Spinal cord (tissue), 10 donors: ENCODE results near the gene ATOH8. TPM values are rescaled to one million over a fixed set of nuclear protein-coding genes. Genes with fewer than 3 reads are reported as not detected.

Experiments used
- DNase-seq, 6 donors: peaks; one replicate each; pipeline versions ENCODE4 v3.0.0 to v3.0.0-alpha.2; 2013 to 2015; ENCODE audit warnings: low spot score in 6 of 6, low read depth in 4 of 6
- H3K27ac ChIP-seq: one replicate; pipeline ENCODE4 v1.5.1; 2013; ENCODE audit warnings: low read depth, low read length, control low read depth
- H3K27me3 ChIP-seq: one replicate; pipeline ENCODE4 v1.6.1; 2013; ENCODE audit warnings: low read length; ENCODE audit not compliant: control insufficient read depth, insufficient read depth
- H3K36me3 ChIP-seq: one replicate; pipeline ENCODE4 v1.6.1; 2013; ENCODE audit warnings: low read length; ENCODE audit not compliant: control insufficient read depth, insufficient read depth
- H3K4me1 ChIP-seq: one replicate; pipeline ENCODE4 v1.6.1; 2013; ENCODE audit warnings: low read length; ENCODE audit not compliant: control insufficient read depth, insufficient read depth
- H3K4me3 ChIP-seq: one replicate; pipeline ENCODE4 v1.5.1; 2013; ENCODE audit warnings: low read depth, low read length, control low read depth
- H3K9me3 ChIP-seq: one replicate; pipeline ENCODE4 v1.6.1; 2013; ENCODE audit warnings: low read length; ENCODE audit not compliant: control insufficient read depth, insufficient read depth
- WGBS: methylation state at CpG from one replicate; pipeline ENCODE4 v1.1.5; 2013; ENCODE audit warnings: missing lambda C conversion rate; ENCODE audit not compliant: insufficient coverage; 5-methylcytosine and 5-hydroxymethylcytosine counted together
- polyA plus RNA-seq, 2 donors: library from polyadenylated mRNA; unstranded; fragments of 120-200 nt; gene quantifications; one replicate each; pipeline ENCODE4 v1.2.1, GENCODE V29; 2013; ENCODE audit not compliant: insufficient read length in 2 of 2
- total RNA-seq, 2 donors: library from RNA; depleted of rRNA in 1 of 2; stranded (reverse); fragments of 120-200 nt in 1 of 2; fragments of >200 nt in 1 of 2; gene quantifications; one replicate each; pipeline versions ENCODE4 v1.2.3 to v1.2.4, GENCODE V29; 2013 to 2014
- donor health status: healthy.

ATOH8 gene
- total and polyA plus RNA-seq, 4 donors: 5.8 to 25.8 (median 15.2) TPM

GRCh38 chr2:85780316-85781012, 26.7 kb downstream of the ATOH8 start:
- Histone ChIP-seq H3K4me1 (peaks cover 74% of the 10 kb centered on the region), H3K9me3 (no peaks in the 10 kb centered on the region), H3K27me3 (no peaks in the 10 kb centered on the region), H3K27ac (no peak overlapping the region), H3K4me3 (no peak overlapping the region), H3K36me3 (peaks cover 25% of the 10 kb centered on the region)
- peak in 1 of 6 donors; percentile 78 for DNase-seq
- 59% methylated on average over 13 of the region's 14 CpGs for WGBS

GRCh38 chr2:85781013-85781332, 27.2 kb downstream of the ATOH8 start:
- 78% methylated on average over 4 of the region's 5 CpGs for WGBS
- H3K27ac ChIP-seq: no peak overlapping the region
- peaks cover 77% of the 10 kb centered on the region for H3K4me1 ChIP-seq
- H3K4me3 ChIP-seq: no peak overlapping the region
- H3K27me3 ChIP-seq: no peaks in the 10 kb centered on the region
- no peaks in the 10 kb centered on the region for H3K9me3 ChIP-seq
- H3K36me3 ChIP-seq: peaks cover 24% of the 10 kb centered on the region
- DNase-seq: no peak

GRCh38 chr2:85783796-85784195, 30.0 kb downstream of the ATOH8 start:
- no peaks in the 10 kb centered on the region for H3K27me3 ChIP-seq
- peaks cover 28% of the 10 kb centered on the region for H3K36me3 ChIP-seq
- peaks cover 66% of the 10 kb centered on the region for H3K4me1 ChIP-seq
- WGBS: 85% methylated on average over 4 of the region's 7 CpGs
- H3K27ac ChIP-seq: no peak overlapping the region
- no peaks in the 10 kb centered on the region for H3K9me3 ChIP-seq
- no peak for DNase-seq
- H3K4me3 ChIP-seq: no peak overlapping the region

GRCh38 chr2:85784474-85784986, 30.7 kb downstream of the ATOH8 start:
- peaks cover 22% of the 10 kb centered on the region for H3K36me3 ChIP-seq
- peaks cover 60% of the 10 kb centered on the region for H3K4me1 ChIP-seq
- peak overlapping the region; percentile 8 for H3K27ac ChIP-seq
- H3K9me3 ChIP-seq: no peaks in the 10 kb centered on the region
- DNase-seq: no peak
- no peak overlapping the region for H3K4me3 ChIP-seq
- 84% methylated on average over 5 of the region's 6 CpGs for WGBS
- no peaks in the 10 kb centered on the region for H3K27me3 ChIP-seq

GRCh38 chr2:85785027-85785822, 31.4 kb downstream of the ATOH8 start:
- WGBS: 28% methylated on average over 15 of the region's 25 CpGs
- Histone ChIP-seq H3K4me3 (no peak overlapping the region), H3K36me3 (peaks cover 22% of the 10 kb centered on the region), H3K27me3 (no peaks in the 10 kb centered on the region), H3K4me1 (peaks cover 57% of the 10 kb centered on the region), H3K9me3 (no peaks in the 10 kb centered on the region), H3K27ac (peak overlapping the region; percentile 27)
- peak in 4 of 6 donors; percentile 70 to 92 (median 78) for DNase-seq

GRCh38 chr2:85785871-85786270, 32.1 kb downstream of the ATOH8 start:
- no peak for DNase-seq
- H3K36me3 ChIP-seq: peaks cover 22% of the 10 kb centered on the region
- H3K4me3 ChIP-seq: no peak overlapping the region
- WGBS: 77% methylated on average over 4 of the region's 4 CpGs
- H3K9me3 ChIP-seq: no peaks in the 10 kb centered on the region
- no peak overlapping the region for H3K27ac ChIP-seq
- H3K27me3 ChIP-seq: peaks cover 2% of the 10 kb centered on the region
- peaks cover 57% of the 10 kb centered on the region for H3K4me1 ChIP-seq

GRCh38 chr2:85786444-85786843, 32.7 kb downstream of the ATOH8 start:
- no peaks in the 10 kb centered on the region for H3K9me3 ChIP-seq
- H3K4me3 ChIP-seq: no peak overlapping the region
- H3K4me1 ChIP-seq: peaks cover 61% of the 10 kb centered on the region
- DNase-seq: no peak
- H3K27ac ChIP-seq: no peak overlapping the region
- 92% methylated on average over 5 of the region's 7 CpGs for WGBS
- H3K27me3 ChIP-seq: peaks cover 2% of the 10 kb centered on the region
- H3K36me3 ChIP-seq: peaks cover 22% of the 10 kb centered on the region

GRCh38 chr2:85786865-85787264, 33.1 kb downstream of the ATOH8 start:
- Histone ChIP-seq H3K9me3 (no peaks in the 10 kb centered on the region), H3K4me1 (peaks cover 63% of the 10 kb centered on the region), H3K36me3 (peaks cover 24% of the 10 kb centered on the region), H3K27ac (no peak overlapping the region), H3K27me3 (peaks cover 2% of the 10 kb centered on the region), H3K4me3 (no peak overlapping the region)
- no peak for DNase-seq
- 92% methylated on average over 13 of the region's 14 CpGs for WGBS

- H3K27me3 ChIP-seq: peaks cover 2% of the 10 kb centered on the region
- no peak overlapping the region for H3K27ac ChIP-seq
- H3K9me3 ChIP-seq: no peaks in the 10 kb centered on the region
- WGBS: 98% methylated on average over 7 of the region's 8 CpGs
- no peak overlapping the region for H3K4me3 ChIP-seq
- H3K4me1 ChIP-seq: peaks cover 69% of the 10 kb centered on the region
- DNase-seq: no peak
- H3K36me3 ChIP-seq: peaks cover 24% of the 10 kb centered on the region
Measured at GRCh38 chr2:85787282-85787980, 33.6 kb downstream of the ATOH8 start.
